GM21381 (cell line): ENCODE measurements around the gene NOS2.

Experiments used
- ATAC-seq: cut with Tn5 transposase; IDR thresholded peaks from one replicate; pipeline ENCODE4 v1.9.1; 2021; ENCODE audit warnings: mild to moderate bottlenecking, moderate library complexity; ENCODE audit not compliant: unreplicated experiment

The NOS2 gene

GRCh38 chr17:27819145-27819544, 18.8 kb upstream of the NOS2 start:
- ATAC-seq = no peak

DNA sequence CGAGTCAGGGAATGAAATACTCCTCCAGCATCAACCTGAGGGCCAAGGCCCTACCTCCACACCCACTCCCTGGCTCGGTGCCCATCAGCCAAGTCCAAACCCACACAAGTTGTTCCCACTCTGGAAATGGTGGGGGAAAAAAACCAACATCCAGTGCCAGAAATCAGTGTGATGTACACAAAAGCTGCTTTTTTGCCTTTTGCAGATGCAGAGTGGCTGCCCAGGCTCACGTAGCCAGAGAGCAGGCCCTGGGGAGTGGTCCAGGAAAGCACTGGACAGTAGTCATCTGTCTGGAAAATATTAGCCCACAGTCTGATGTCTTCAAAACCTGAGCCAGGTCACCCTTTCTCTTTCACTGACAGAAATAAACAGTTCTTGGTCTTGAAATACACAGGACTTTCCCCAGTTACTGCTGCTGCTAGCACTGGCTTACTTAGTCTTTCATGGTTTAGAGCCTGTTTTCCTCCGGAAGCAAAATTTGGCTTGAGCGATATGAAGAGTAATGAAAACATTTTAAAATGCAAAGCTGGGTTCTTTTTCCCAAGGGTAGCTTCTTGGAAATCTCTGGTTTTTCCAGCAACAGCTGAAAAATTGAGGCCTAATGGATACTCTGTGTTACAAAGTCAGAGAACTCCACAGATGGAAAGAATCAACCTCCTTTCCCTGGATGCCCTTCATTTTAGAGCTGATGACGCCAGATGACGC, 18.2 kb upstream of the NOS2 start:
- no peak for ATAC-seq

DNA sequence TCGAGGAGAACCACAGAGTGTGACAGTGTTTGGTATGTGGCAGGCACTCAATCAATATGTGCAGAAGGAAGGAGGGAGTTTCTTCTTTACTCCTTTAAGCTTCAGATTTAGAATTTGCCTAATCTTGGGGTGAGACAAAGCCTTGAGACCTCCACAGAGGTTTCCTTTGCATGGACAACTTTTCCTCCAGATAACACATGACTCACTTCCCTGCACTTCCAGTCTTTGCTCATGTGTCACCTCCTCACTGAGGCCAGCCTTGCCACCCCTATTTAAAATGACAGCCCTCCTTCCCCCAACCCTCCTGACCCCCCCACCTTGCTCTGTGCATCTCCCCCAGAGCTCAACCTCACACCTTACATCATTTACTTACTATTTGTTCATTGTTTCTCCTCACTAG, 17.4 kb upstream of the NOS2 start:
- no peak for ATAC-seq

GRCh38 chr17:27816946-27817345, 16.6 kb upstream of the NOS2 start:
- no peak for ATAC-seq

DNA sequence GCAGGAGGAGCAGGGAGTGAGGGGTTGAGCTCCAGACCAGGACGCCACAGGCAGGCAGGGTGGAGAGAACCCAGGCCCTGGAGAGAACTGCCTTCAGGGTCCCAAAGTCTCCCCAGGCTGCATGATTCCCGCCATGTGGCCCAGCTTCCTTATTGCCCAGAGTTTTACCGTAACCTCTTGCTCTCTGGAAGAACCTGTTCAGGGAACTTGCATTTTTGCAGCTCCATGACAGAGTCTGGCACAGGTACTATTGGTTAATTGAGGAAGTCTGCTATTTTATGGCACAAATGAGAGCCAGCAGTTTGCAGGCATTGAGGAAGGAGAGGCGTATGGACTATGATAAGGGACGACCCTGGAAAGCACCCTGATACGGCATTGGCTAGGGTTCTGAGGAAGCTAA, 11.6 kb upstream of the NOS2 start:
- no peak for ATAC-seq

DNA sequence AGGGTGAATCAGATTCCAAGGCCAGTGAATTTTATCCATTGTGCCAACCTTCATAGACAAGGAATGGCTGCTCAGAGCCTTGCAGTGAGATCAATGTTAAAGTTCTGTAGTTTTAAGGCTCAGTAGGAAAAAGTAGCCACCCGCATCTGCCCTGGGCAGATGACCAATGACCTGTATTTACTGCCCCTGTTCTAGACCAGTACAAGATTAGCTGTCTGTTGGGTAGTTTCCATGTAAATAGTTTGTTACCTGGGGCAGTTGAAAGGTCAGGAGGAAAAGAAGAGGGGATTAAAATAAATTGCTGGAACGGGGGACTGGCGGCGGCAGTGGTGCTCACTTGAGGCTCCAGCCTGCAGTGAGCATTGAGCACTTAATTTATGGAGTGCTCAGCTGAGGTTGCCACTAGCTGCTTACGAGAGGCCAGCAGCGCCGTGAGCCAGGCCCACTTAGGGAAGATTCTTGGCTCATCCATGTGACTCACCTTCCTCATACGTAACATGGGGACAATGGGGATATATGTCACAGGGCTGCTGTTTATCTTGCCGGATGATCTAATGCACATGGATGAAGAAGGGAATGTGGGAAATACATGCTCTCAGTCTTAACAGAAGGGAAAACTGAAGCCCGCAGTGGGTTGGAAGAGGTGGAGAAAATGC, 10.7 kb upstream of the NOS2 start:
- ATAC-seq = no peak

DNA sequence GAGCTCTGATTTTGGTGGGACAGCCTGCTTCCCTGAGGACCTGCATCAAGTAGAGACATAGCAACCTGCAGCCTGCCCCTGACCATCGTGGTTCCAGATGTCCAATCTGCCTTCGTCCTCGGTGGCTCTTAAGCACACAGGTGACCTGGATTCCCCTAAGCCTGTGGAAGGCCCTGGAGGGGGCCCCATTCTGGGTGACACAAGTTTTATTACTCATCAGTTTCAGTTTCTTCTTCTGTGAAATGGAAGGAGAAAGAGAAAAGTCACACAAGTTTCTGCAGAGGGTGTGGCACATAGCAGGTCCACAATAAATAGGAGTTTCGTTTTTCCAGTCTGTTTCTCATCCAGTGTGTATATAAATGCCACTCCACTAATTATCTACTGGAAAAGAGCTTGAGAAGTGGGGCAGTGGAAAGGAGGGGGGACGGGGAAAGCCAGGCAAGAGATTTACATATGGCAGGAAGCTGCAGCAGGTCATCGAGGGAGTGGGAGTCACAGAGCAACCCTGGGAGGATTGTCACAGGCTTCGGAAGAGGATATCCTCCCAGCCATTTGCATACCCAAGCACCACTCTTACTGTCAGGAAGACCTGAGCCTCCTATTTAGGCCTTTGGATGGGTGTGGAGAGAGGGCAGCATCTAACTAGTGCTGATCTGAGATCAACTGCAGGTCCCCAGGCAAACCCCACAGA, 10.0 kb upstream of the NOS2 start:
- no peak for ATAC-seq

DNA sequence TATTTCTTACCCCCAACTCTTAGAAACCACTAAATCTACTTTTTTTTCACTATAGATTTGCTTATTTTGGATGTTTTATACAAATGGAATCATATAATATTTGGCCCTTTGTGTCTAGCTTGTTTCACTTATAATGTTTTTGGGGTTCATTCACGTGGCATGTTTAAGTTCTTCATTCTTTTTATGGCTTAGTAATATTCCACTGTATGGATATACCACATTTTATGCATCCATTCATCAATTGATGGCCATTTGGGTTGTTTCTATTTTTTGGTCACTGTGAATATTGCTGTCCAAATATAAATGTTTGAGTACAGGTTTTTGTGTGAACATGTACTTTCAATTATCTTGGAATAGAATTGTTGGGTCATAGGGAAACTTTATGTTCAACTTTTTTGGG, 9.2 kb upstream of the NOS2 start:
- ATAC-seq = no peak

DNA sequence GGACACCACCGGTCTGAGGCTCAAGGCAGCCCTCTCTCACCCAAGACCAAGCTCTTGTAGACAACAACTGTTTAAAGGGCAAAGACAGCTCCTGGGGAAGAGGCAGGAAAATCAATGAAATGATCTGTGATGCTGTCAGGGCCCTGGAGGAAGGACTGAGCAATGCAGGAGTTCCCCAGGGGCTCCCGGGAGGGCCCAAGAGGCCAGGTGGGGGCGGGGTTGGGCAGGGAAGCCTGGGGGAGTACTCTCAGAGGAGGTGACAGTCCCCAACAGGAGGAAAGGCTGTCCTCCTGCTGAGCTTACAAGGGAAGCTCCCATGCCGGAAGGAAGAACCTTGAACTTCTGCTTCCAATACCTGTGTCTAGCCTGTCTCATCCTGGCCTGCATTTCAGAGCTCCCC, 8.3 kb upstream of the NOS2 start:
- no peak for ATAC-seq

GRCh38 chr17:27807567-27808470, 7.5 kb upstream of the NOS2 start:
- ATAC-seq = peak; percentile 56

- peak; percentile 48 for ATAC-seq
These were observed 5.3 kb upstream of the NOS2 start for GRCh38 chr17:27805520-27806146.

- ATAC-seq = no peak
These were observed 3.8 kb upstream of the NOS2 start for GRCh38 chr17:27804113-27804512.

DNA sequence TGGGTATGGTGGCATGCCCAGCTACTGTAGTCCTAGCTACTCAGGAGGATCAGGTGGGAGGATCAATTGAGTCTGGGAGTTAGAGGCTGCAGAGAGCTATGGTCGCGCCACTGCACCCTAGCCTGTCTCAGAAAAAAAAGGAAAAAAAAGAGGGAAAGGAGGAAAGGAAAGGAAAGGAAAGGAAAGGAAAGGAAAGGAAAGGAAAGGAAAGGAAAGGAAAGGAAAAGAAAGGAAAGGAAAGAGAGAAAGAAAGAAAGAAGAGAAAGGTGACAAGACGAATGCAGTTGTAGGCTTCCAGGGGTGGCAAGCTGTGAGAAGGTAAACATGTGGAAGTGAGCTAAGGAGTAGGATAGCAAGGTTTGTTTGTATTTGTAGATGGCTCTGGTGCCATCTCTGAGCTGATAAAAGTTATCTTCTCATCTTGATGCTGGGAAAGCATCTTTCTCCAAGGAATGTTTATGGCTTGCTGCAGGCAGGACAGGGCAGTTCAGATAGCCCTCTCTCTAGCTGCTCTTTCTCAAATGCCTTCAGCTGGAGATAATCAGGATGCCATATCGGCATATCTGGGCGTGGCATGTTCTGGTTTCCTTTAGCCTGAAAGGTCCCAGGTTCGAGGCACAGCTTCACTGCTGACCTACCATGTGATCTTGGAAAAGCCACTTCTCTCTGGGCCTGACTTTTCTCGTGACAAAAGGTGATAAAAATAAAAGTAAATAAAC, 2.8 kb upstream of the NOS2 start:
- no peak for ATAC-seq

DNA sequence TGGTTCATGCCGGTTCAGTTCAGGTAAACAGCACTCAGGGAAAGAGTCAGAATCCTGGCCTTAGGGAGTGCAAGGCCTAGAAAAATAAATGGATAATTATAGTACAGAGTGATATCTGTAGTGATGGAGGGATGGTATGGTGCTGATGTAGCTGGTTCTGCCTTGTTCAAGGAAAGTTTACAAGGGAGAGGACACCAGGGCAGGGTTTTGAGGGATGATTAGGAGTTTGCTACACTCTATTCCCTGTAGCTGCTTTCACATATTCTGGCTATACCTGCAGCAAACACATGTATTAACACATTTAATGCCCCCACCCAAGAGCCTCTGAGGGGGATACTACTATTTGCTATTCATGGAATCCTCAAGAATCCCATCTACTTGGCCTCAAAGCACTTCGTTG, 1.7 kb upstream of the NOS2 start:
- ATAC-seq = no peak

- ATAC-seq = no peak
These were observed 2.0 kb downstream of the NOS2 start for GRCh38 chr17:27798376-27798775.

DNA sequence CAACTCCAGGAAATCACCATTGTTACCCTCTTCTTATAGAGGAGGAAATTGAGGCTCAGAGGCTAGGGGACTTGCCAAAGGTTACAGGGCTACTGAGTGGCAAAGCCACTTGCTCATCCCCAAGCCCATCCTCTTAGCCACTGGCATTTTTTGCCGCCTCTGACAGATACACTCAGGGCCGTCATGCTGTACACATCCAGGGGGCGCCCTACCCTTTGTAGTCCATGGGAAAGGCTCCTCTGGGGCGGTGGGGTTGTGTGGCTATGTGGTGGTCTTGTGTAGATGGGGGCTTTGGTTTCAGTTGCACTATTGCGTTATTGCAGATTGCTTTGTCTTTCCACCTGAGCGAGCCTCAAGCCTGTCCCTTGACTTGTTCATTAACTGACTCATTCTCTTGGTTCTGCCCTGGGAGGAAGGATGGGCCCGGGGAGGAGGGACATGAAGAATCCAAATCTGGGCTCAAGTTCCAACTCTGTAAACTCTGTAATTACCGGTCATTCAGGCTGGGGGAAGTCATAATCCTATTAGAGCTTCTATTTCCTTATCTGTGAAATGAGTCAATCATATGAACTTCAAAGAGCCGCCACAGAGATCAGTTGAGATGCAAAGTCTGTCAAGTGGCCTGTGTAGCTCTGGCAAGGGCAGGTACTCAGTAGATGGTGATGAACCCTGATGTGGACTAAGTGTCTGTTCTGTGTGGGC, 2.8 kb downstream of the NOS2 start:
- no peak for ATAC-seq

- ATAC-seq = no peak
These were observed 6.3 kb downstream of the NOS2 start for GRCh38 chr17:27793906-27794569.

GRCh38 chr17:27793168-27793905, 7.0 kb downstream of the NOS2 start:
- ATAC-seq = no peak
